Bronchial epithelial cell (primary cell): ENCODE data around the gene BTBD7. TPM values are rescaled to one million over a fixed set of nuclear protein-coding genes. Genes with fewer than 3 reads are reported as not detected.

Source experiments
- DNase-seq: peaks from one replicate; pipeline ENCODE4 v3.0.0-alpha.2; 2010; ENCODE audit warnings: low read depth
- FAIRE-seq: peaks from 2 replicates; lab custom pipeline; 2011; peaks lifted over from hg19 to GRCh38; lab: Jason Lieb, UNC
- H3K27me3 ChIP-seq: 2 replicates; pipeline ENCODE4 v1.5.1; 2011; ENCODE audit warnings: low read length; ENCODE audit not compliant: control insufficient read depth, insufficient read depth
- H3K36me3 ChIP-seq: 2 replicates; pipeline ENCODE4 v1.5.1; 2011; ENCODE audit warnings: low read length; ENCODE audit not compliant: control insufficient read depth, insufficient read depth
- H3K4me3 ChIP-seq: 2 replicates; pipeline ENCODE4 v1.5.1; 2011; ENCODE audit warnings: mild to moderate bottlenecking, low read depth, low read length, control low read depth
- total RNA-seq: library from RNA; depleted of rRNA; stranded (reverse); fragments of >200 nt; gene quantifications from 2 replicates; pipeline ENCODE4 v1.2.1, GENCODE V29; 2014
- TF ChIP-seq, protein P1 (sequence below): IDR thresholded peaks from 2 replicates; pipeline ENCODE4 v1.5.1; 2011; ENCODE audit warnings: mild to moderate bottlenecking, moderate library complexity, low read length, control low read depth, inconsistent platforms; ENCODE audit not compliant: insufficient read depth, severe bottlenecking

Gene BTBD7
- total RNA-seq, 1 donor from 2014 or later: 20.3 TPM

DNA sequence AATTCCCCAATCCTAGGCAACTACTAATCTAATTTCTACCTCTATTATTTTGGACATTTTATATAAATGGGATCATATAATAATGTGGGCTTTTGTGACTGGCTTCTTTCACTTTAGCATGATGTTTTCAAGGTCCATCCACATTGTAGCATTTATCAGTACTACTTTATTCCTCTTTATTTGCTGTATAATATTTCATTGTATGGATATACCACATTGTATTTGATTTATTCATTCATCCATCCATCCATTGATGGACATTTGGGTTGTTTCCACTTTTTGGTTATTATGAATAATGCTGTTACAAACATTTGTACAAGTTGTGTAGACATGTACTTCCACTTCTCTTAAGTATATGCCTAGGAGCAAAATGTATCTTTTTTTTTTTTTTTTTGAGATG lies 17.3 kb downstream of the BTBD7 start:
- no peak overlapping the region for H3K4me3 ChIP-seq
- no peak for FAIRE-seq
- DNase-seq: no peak
- no peaks in the 10 kb centered on the region for H3K27me3 ChIP-seq
- TF ChIP-seq, protein P1, sequence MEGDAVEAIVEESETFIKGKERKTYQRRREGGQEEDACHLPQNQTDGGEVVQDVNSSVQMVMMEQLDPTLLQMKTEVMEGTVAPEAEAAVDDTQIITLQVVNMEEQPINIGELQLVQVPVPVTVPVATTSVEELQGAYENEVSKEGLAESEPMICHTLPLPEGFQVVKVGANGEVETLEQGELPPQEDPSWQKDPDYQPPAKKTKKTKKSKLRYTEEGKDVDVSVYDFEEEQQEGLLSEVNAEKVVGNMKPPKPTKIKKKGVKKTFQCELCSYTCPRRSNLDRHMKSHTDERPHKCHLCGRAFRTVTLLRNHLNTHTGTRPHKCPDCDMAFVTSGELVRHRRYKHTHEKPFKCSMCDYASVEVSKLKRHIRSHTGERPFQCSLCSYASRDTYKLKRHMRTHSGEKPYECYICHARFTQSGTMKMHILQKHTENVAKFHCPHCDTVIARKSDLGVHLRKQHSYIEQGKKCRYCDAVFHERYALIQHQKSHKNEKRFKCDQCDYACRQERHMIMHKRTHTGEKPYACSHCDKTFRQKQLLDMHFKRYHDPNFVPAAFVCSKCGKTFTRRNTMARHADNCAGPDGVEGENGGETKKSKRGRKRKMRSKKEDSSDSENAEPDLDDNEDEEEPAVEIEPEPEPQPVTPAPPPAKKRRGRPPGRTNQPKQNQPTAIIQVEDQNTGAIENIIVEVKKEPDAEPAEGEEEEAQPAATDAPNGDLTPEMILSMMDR: no peak
- H3K36me3 ChIP-seq: no peaks in the 10 kb centered on the region

DNA sequence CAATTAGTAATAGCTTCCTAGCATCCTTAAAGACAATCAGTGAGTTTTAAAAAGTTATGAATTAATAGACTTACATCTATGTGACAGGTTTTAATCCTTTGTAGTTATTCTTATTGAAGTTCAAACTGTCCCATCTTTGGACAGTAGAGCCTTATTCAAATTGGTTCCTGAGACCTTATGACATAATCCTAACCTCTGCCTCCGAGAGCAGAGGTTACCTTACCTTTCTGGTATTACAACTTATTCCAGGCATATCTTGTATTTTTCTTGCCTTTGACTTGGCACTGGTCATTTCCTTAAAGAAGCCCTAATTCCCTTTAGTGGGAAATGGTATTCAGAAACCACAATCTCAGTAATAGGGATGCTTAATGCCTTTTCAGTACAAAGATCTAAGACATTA lies 21.8 kb downstream of the BTBD7 start:
- Histone ChIP-seq H3K4me3 (no peak overlapping the region), H3K27me3 (no peaks in the 10 kb centered on the region), H3K36me3 (no peaks in the 10 kb centered on the region)
- FAIRE-seq (no peak), DNase-seq (no peak)
- TF ChIP-seq, protein P1: no peak

DNA sequence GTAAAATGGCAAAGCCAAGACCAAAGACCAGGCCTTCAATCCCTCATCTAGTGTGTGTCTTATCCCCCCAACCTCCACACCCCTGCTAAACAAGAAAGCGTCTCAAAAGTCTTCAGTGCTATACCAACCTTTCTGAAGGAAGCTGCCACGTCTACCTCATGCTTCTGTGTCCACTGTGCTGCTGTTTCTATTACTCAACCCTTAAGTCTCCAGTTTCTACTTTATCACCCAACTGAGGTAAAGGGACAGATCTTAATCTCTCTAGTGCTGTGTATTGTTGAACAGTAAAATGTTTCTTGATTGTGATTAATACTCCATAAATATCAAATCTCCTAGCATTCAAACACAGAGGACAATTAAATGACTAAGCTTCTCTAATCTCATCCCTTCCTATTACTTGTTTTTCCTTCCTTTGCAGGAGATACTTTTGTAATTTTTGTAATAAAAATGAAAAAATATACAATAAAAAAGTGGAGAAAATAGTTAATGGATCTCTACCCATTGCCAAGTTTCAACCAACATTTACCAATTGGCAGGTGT lies 23.3 kb downstream of the BTBD7 start:
- Histone ChIP-seq H3K27me3 (no peaks in the 10 kb centered on the region), H3K4me3 (no peak overlapping the region), H3K36me3 (no peaks in the 10 kb centered on the region)
- TF ChIP-seq, protein P1: no peak
- FAIRE-seq (no peak), DNase-seq (no peak)

DNA sequence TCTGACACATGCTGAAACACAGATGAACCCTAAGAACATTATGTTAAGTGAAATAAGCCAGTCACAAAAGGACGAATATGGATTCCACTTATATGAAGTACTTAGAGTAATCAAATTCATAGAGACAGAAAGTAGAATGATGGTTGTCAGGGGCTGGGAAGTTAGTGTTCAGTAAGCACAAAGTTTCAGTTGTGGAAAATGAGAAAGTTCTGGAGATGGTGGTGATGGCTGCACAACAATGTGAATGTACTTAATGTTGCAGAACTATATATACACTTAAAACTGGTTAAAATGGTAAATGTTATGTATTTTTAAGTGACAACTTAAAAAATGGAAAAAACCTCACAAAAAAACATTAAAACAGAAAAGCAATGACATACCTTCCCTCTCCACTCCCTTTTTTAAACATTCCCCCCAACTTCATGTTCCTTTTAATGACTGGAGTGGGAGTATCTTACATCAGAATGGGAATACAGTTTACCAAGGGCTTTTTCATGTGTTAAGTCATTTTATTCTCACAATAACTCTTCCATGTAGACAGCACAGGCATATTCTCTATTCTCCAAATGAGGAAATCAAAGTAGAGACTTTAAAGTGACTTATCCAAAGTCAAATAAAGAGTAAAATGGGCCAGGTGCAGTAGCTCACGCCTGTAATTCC lies 24.0 kb downstream of the BTBD7 start:
- H3K36me3 ChIP-seq: no peaks in the 10 kb centered on the region
- DNase-seq (no peak), FAIRE-seq (no peak)
- TF ChIP-seq, protein P1: no peak
- H3K4me3 ChIP-seq: no peak overlapping the region
- H3K27me3 ChIP-seq: no peaks in the 10 kb centered on the region

DNA sequence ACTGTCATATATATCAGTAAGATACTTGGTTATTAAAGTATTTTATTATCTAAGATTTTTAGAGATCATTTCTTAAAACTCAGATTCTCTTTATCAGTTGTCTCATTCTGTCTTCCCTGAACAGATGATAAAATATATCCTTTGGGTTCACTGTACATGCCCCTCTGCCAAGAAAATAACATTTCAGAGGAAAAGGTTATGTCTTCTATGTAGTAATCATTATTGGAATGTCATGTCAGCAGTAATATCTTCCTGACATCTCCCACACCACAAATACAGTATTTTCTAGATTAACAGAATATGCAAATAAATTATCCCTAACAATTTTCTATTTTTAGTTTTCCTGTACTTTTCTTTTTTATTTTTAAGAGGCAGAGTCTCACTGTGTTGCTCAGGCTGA lies 26.0 kb downstream of the BTBD7 start:
- no peak overlapping the region for H3K4me3 ChIP-seq
- no peaks in the 10 kb centered on the region for H3K36me3 ChIP-seq
- H3K27me3 ChIP-seq: no peaks in the 10 kb centered on the region
- no peak for DNase-seq
- FAIRE-seq: no peak
- TF ChIP-seq, protein P1: no peak
